COLO668 (cell line): ENCODE measurements around the gene GARS1.
"Not testable (repeated sequence)": the region's sequence is repeated elsewhere in the genome, so short reads cannot be mapped to it uniquely, and the experiment has no call there.

Source experiments
- DNase-seq: peaks from one replicate; lab custom pipeline; 2025; ENCODE audit not compliant: unreplicated experiment; lab: John Stamatoyannopoulos, UW

The GARS1 gene

GRCh38 chr7:30594540-30595435 is at the start of gene GARS1:
TSS of gene GARS1 (plus strand) at chr7:30594878. CDS start at chr7:30594922, 44 bp downstream.
- DNase-seq = peak; percentile 98

GRCh38 chr7:30545791-30546555 is 48.7 kb upstream of the GARS1 start:
- no peak for DNase-seq

- DNase-seq = no peak
Measured at GRCh38 chr7:30546596-30546995, 48.1 kb upstream of the GARS1 start.

- DNase-seq = peak; percentile 77
Measured at GRCh38 chr7:30548845-30549244, 45.8 kb upstream of the GARS1 start.

- DNase-seq = no peak
Measured at GRCh38 chr7:30549931-30550493, 44.7 kb upstream of the GARS1 start.

- DNase-seq = no peak
Measured at GRCh38 chr7:30552330-30552729, 42.3 kb upstream of the GARS1 start.

GRCh38 chr7:30553141-30553540 is 41.5 kb upstream of the GARS1 start:
- no peak for DNase-seq

- DNase-seq = no peak
Measured at GRCh38 chr7:30553546-30553945, 41.1 kb upstream of the GARS1 start.

- no peak for DNase-seq
Measured at GRCh38 chr7:30555525-30555924, 39.2 kb upstream of the GARS1 start.

- DNase-seq = peak; percentile 38
Measured at GRCh38 chr7:30556840-30557239, 37.8 kb upstream of the GARS1 start.

- DNase-seq = no peak
Measured at GRCh38 chr7:30557245-30557644, 37.4 kb upstream of the GARS1 start.

- no peak for DNase-seq
Measured at GRCh38 chr7:30559611-30560010, 35.1 kb upstream of the GARS1 start.

- DNase-seq = no peak
Measured at GRCh38 chr7:30561389-30561788, 33.3 kb upstream of the GARS1 start.

- no peak for DNase-seq
Measured at GRCh38 chr7:30562498-30562897, 32.2 kb upstream of the GARS1 start.

- DNase-seq = no peak
Measured at GRCh38 chr7:30562909-30563308, 31.8 kb upstream of the GARS1 start.

- no peak for DNase-seq
Measured at GRCh38 chr7:30563326-30563942, 31.2 kb upstream of the GARS1 start.

- peak; percentile 89 for DNase-seq
Measured at GRCh38 chr7:30564243-30564892, 30.3 kb upstream of the GARS1 start.

GRCh38 chr7:30566596-30566995 is 28.1 kb upstream of the GARS1 start:
- DNase-seq = no peak

- no peak for DNase-seq
Measured at GRCh38 chr7:30567081-30567480, 27.6 kb upstream of the GARS1 start.

- not testable (repeated sequence) for DNase-seq
Measured at GRCh38 chr7:30570238-30570637, 24.4 kb upstream of the GARS1 start.
